Motor neuron (in vitro differentiated cells): ENCODE results near the gene ZFYVE28. TPM values are rescaled to one million over a fixed set of nuclear protein-coding genes. Genes with fewer than 3 reads are reported as not detected.
A peak's percentile ranks its signal among the peaks of the same experiment; 100 is the strongest.

Source experiments
- ATAC-seq, 8 experiments: fragments of 200-7000 bp; cut with Tn5 transposase; replicated peaks in 6 of 8; 2 replicates each; pipeline ENCODE4 v1.8.0; 2021; ENCODE audit warnings: mild to moderate bottlenecking in 8 of 8, moderate library complexity in 8 of 8
- H3K27ac ChIP-seq, 2 donors: fragments of 250-450 bp; sonication (Bioruptor Pico); 2 replicates each; pipeline ENCODE4 v1.9.0; 2021; ENCODE audit warnings: antibody characterized with exemption in 2 of 2, mild to moderate bottlenecking in 2 of 2, moderate library complexity in 1 of 2
- H3K4me1 ChIP-seq, 2 donors: fragments of 250-450 bp; sonication (Bioruptor Pico); replicated peaks in 1 of 2; 2 replicates each; pipeline ENCODE4 v1.6.1; 2021; ENCODE audit warnings: antibody characterized with exemption in 2 of 2, mild to moderate bottlenecking in 2 of 2, moderate library complexity in 1 of 2
- H3K4me3 ChIP-seq, 5 donors: fragments of 250-450 bp; sonication (Bioruptor Pico); 2 replicates each; pipeline ENCODE4 v1.9.0; 2021; ENCODE audit warnings: antibody characterized with exemption in 5 of 5, mild to moderate bottlenecking in 5 of 5, moderate library complexity in 4 of 5
- WGBS, 10 experiments: fragments of 450-650 bp; shearing (Covaris generic); methylation state at CpG; one replicate each; pipeline ENCODE4 v1.0.0; 2022; 5-methylcytosine and 5-hydroxymethylcytosine counted together
- in situ Hi-C, 9 experiments: fragments of 400-800 bp; cut with MboI; loops; one replicate each; pipeline ENCODE4 v1.15.0; 2021; ENCODE audit warnings: low sequenced_read_pairs in 9 of 9, low pct_unique_long_range_greater_than_20kb in 2 of 9; ENCODE audit not compliant: unreplicated experiment in 9 of 9
- total RNA-seq, 8 experiments: library from RNA; unstranded; fragments of 300-600 nt; gene quantifications; 2 replicates each; pipeline versions ENCODE4 v1.2.3 to v1.2.4, GENCODE V29; 2022

Gene ZFYVE28
- total RNA-seq, 8 experiments from 2014 or later = 1.1 to 8.2 (median 4.3) TPM

DNA sequence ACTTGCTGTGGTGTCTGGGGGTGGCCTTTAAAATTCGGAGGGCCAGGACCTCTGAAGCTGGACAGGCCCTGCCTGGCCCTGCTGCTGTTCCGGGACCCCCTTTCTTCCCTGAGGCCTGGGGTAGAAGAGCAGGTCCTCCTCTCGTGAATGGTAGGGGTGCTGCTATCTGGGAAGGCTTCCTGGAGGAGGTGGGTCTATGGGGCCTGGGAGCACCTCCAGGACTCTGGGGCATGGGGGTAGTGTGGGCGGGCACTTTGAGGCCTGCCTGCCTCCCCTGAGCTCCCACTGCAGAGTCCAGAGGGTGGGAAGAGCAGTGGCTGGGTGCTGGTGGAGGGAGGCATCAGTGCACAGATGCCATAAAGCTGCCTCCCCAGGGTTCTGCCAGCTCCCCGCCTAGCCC, 151.6 kb downstream of the ZFYVE28 start:
- Histone ChIP-seq H3K4me1 (peaks cover 3 to 7% of the 10 kb centered on the region in 2 donors), H3K4me3 (no peak overlapping the region), H3K27ac (no peak overlapping the region)
- ATAC-seq = no peak
- in situ Hi-C loops = no loop called here
- WGBS, 10 experiments = 87 to 100% (median 100%) methylated on average over 1 to 3 of the region's 5 CpGs; no CpG with 5 or more reads in 6 of the 10 experiments

DNA sequence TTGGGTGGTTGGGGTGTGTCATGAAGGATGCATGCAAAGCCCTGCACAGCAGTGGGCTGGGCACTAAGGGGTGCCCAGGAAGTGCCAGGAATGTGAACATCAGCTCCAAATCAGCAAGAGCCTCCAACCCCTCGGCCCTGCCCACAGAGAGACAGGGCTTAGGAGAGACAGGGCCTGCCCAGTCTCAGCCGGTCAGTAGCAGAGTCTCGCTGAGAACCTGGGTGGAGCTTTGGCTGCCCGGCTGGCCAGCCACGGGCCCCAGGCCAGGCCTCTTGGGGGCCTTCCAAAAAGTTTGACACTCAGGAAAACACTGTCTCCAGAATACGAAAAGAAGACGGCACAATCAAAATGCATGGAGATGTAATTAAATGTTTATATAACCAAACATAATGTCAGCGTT, 152.3 kb downstream of the ZFYVE28 start:
- peaks cover 3 to 7% of the 10 kb centered on the region in 2 donors for H3K4me1 ChIP-seq
- no peak overlapping the region for H3K27ac ChIP-seq
- in situ Hi-C loops = no loop called here
- 0 to 100% (median 52%) methylated on average over 1 to 8 of the region's 8 CpGs; no CpG with 5 or more reads in 2 of the 10 experiments for WGBS, 10 experiments
- ATAC-seq = peak in 1 of 8 experiments; percentile 0
- H3K4me3 ChIP-seq = no peak overlapping the region

DNA sequence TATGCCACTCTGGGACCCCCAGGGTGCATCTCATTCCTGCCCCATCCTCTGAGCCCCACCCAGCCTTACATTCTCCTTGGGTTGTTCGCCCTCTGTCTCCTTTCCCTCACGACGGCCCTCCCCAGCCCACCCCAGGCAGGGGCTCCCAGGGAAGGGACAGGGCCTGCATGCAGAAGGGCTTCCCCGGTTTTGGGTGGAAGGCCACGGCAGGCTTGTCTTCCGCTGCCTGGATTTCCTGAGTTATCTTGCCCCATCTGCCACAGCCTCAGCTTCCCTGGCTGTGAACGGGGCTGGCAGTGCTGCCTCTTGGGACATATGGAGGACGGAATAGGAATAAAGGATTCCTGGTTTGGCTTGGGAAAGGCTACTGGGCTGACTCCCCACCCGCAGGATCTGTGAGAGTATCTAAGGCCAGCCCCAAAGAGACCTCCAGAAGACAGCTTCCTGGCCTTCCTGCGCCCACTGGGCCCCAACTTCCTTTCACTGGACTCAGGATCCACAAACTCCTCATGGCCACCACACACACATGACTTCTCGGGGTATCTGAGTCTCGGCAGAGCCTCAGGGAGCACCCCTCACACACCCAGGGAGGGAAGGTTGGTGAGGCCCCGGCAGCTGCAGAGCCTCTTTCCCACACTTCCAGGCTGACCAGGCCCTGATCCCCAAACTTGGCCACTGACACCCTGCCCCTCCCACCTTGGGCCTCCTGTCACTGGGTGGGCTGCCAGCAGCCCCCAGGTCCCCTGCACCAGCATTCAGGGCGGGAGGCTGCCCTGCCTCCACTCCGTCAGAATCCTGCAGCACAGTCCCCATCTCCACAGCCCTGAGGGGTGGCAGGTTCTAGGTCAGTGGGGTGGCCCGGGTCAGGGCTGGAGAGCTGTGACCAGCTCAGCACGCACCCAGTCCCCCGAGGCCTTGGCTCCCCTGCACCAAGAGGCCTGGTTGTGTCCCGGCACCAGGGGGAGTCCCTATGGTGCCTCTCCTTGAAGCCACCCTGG, 153.0 kb downstream of the ZFYVE28 start:
- WGBS, 10 experiments = 70 to 100% (median 80%) methylated on average over 1 to 6 of the region's 19 CpGs; no CpG with 5 or more reads in 5 of the 10 experiments
- Histone ChIP-seq H3K27ac (no peak overlapping the region), H3K4me1 (peaks cover 8 to 11% of the 10 kb centered on the region in 2 donors), H3K4me3 (no peak overlapping the region)
- in situ Hi-C loops = no loop called here
- ATAC-seq = no peak

DNA sequence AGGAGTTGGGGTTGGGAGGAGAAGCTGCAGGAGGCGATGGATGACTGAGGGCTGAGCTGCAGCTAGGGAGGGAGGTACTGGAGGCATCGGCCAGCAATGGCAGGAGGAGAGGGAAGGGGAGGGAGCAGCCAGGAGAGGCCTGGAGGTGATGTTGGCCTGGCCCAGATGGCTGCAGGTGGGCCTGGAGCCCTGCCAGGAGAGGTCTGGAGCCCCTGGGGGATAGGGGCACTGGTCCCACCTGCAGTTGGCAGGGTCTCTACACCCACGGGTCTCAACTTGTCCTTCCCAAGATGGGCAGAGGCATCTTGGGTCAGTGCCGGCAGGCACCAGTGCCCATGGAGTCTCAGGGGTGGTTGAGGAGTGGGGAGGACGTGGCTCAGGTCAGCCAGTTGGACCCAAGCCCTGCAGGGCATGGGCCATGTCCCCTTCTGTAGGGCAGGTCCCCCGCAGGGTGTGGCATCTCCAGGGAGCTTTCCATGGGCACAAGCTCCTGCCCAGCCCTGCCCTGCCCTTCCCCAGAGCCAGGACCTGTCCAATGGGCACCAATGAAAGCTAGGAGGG, 153.9 kb downstream of the ZFYVE28 start:
- no peak overlapping the region for H3K4me3 ChIP-seq
- no peak overlapping the region for H3K27ac ChIP-seq
- in situ Hi-C loops = no loop called here
- no peak for ATAC-seq
- H3K4me1 ChIP-seq = peaks cover 12 to 18% of the 10 kb centered on the region in 2 donors
- WGBS, 10 experiments = 80% methylated on average over 1 of the region's 6 CpGs; no CpG with 5 or more reads in 9 of the 10 experiments

DNA sequence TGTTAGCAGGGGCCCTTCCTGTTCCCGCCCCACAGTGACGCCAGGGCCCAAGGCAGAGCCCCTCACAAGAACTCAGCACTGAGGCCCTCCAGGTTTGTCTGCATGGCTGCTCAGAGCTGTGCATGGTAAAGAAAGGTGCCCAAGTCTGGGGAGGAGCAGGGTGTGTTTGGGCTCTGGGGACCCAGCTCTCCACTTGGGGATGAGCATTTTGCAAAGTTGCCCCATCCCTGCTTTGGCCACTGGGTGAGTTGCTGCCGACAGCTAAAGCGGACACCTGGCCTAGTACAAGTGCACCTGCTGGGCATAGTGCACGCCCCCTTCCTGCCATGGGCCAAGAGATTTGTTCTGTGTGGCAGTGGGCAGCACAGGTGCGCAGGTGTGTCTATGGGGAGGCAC, 154.5 kb downstream of the ZFYVE28 start:
- Histone ChIP-seq H3K4me3 (no peak overlapping the region), H3K4me1 (peaks cover 9 to 15% of the 10 kb centered on the region in 2 donors), H3K27ac (no peak overlapping the region)
- ATAC-seq = no peak
- WGBS, 10 experiments = 94% methylated on average over 3 of the region's 6 CpGs; no CpG with 5 or more reads in 9 of the 10 experiments
- in situ Hi-C loops = no loop called here

DNA sequence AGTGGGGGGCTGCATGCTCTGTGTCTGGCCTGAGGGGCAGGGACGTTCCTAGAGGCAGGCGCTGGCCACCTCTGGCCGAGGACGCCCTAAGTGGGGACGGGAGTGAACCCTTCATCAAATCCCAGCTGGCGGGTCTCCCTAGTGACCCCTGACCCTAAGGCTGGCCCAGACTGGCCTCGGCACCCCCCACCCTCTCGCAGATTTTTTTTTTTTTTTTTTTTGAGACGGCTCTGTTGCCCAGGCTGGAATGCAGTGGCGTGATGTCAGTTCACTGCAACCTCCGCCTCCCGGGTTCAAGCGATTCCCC, 155.5 kb downstream of the ZFYVE28 start:
- whole genome bisulfite sequencing, 10 experiments = 47 to 50% methylated on average over 2 to 3 of the region's 13 CpGs; no CpG with 5 or more reads in 8 of the 10 experiments
- peaks cover 9 to 15% of the 10 kb centered on the region in 2 donors for H3K4me1 ChIP-seq

DNA sequence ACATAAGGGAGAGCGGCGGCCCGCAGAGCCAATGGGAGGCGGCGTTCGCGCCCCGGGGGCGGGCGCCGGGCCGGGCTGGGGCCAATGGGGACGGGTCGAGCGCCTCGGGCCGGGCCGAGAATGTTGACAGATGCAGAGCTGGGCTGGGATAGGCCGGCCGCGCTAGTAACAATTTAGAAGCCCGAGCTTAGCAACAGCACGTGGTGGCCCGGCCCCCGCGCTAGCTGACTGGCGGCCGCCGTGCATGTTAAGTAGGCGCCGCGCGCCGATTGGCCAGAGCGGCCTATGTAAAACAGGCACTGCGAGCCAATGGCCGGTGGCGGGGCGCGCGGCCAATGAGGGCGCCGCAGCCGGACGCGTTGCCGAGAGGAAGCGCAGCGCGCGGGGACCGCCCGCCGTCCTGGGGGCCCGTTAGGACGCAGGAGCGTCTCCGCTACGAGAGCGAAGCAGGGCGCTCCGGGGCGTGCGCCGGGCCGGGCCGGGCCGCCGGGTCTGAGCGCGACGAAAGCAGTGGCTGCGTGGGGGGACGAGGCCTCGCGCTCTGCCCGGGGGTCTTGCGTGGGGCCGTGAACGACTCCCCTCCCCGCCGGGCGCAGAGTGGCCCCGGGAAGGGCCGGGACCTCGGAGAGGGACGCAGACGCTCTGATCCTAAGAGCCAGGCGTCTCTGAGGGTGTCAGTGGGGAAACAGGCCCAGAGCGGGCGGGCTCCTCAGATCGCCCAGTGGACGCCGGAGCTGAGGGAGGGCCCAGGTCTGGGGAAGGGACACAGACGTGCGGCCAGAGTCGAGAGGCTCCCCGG, 156.1 kb downstream of the ZFYVE28 start:
- ATAC-seq = peak; percentile 85 to 93 (median 90)
- peaks cover 9 to 15% of the 10 kb centered on the region in 2 donors for H3K4me1 ChIP-seq
- H3K27ac ChIP-seq = peak overlapping the region; percentile 81 to 88
- peak overlapping the region; percentile 53 to 76 (median 69) for H3K4me3 ChIP-seq
- in situ Hi-C loops = no loop called here
- WGBS, 10 experiments = 0 to 2% methylated on average over 1 to 13 of the region's 98 CpGs; no CpG with 5 or more reads in 8 of the 10 experiments

More for the DNA sequence above, 155.5 kb downstream of the ZFYVE28 start:
- peak overlapping the region; percentile 81 to 88 for H3K27ac ChIP-seq
- H3K4me3 ChIP-seq = peak overlapping the region; percentile 51 to 72 (median 65)
- ATAC-seq = no peak
- in situ Hi-C loops = no loop called here

DNA sequence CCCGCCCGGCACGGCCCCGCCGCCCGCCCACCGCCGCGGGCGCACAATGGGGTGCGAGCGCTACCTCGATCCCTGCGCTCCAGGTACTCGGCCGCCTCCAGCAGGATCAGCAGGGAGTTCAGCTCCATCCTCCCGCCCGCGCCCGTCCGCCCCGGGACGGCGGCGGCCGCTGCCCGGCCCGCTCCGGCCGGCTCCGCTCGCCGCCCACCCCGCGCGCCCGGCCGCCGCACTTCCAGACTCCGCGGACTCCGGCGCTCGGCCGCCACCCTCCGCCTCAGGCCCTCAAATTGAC, 156.6 kb downstream of the ZFYVE28 start, which contains the start of gene MXD4:
Gene MXD4, minus strand, starts transcription at position 257 of the 292 bp plus-strand sequence. Its CDS starts 129 bp downstream, at position 128.
- in situ Hi-C loops = no loop called here
- 2% methylated on average over 10 of the region's 46 CpGs; no CpG with 5 or more reads in 9 of the 10 experiments for WGBS, 10 experiments
- H3K4me1 ChIP-seq = peaks cover 9 to 15% of the 10 kb centered on the region in 2 donors
- peak within 1 kb of the TSS; percentile 53 to 76 (median 69) for H3K4me3 ChIP-seq
- H3K27ac ChIP-seq = peak within 1 kb of the TSS; percentile 81 to 88
- peak in 1 of 8 experiments; percentile 3 for ATAC-seq

DNA sequence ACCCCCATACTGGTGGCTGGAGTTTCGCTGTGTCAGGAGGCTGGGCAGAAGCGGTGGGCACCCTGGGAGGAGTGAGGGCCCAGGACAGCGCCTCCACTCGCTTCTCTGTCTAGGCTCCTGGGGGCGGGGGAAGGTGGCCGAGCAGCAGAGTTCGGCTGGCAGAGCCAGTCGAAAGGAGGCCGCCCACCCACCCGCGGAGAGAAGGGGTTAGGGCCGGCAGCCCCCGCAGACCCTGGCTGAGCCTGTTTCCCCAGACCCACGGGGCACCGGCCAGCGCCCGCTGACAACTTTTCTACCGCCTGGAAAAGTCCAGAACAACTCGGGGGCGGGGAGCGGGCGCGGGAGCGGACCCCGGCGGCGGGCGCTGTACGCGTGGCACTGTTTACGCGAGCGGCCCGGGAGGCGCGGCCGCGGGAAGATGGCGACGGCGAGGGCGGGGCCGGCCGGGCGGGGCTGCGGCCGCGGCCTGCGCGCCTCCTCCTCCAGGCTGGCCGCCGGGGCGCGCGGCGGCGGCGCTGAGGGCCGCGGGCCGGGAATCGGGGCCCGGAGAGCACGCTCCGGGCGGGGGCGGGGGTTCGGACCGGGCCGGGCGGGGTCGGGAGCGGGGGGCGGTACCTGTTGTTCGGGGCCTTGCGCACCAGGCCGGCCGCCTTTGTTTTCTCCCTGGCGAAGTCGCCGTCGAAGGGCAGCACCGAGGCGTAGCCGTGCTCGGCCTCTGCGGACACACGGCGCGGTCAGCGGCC, 157.2 kb downstream of the ZFYVE28 start:
- ATAC-seq = peak; percentile 2 to 16 (median 8)
- 0 to 20% methylated on average over 1 to 4 of the region's 91 CpGs; no CpG with 5 or more reads in 8 of the 10 experiments for WGBS, 10 experiments
- Histone ChIP-seq H3K4me1 (peaks cover 9 to 14% of the 10 kb centered on the region in 2 donors), H3K27ac (peak overlapping the region; percentile 63 to 78), H3K4me3 (peak overlapping the region; percentile 53 to 76 (median 59))
- in situ Hi-C loops = no loop called here

DNA sequence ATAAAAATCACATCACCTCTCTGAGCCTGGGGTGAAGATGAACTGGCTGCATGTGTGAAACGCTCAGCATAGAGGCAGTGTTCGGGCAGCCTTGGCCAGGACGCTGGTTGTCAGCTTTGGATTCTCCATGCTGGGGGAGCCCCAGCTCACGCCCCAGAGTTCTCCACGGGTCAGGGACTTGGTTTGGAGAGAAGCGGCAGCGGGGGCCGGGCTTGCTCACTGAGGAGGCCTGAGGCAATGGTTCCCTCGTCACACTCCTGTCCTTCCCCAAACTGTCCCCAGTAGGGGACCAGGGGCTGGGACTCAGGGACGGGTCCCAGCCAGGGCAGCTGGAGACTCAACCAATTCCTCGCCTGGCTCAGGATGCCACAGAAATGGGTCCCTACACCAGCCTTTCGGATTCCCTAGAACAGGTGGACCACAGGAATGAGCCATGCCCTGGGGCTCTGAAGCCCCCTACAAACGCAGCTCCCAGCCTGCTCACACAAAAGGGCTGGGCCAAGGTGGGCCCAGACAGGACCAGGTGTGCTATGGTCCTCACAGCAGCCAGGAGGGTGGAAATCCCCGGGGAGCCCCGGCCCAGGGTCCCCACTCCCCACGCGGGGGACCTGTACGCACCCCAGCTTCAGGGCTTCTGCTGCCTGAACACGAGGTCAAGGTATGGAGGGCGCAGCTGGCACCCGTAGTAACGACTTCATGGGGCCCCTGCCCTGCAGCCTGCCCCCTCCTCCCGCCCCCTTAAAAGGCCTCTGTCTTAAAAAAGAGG, 157.9 kb downstream of the ZFYVE28 start:
- Histone ChIP-seq H3K27ac (peak overlapping the region in 1 of 2 donors; percentile 78), H3K4me1 (peaks cover 9 to 11% of the 10 kb centered on the region in 2 donors), H3K4me3 (peak overlapping the region; percentile 53 to 76 (median 59))
- ATAC-seq = no peak
- in situ Hi-C loops = no loop called here
- 0 to 90% (median 65%) methylated on average over 1 to 8 of the region's 23 CpGs; no CpG with 5 or more reads in 4 of the 10 experiments for WGBS, 10 experiments

DNA sequence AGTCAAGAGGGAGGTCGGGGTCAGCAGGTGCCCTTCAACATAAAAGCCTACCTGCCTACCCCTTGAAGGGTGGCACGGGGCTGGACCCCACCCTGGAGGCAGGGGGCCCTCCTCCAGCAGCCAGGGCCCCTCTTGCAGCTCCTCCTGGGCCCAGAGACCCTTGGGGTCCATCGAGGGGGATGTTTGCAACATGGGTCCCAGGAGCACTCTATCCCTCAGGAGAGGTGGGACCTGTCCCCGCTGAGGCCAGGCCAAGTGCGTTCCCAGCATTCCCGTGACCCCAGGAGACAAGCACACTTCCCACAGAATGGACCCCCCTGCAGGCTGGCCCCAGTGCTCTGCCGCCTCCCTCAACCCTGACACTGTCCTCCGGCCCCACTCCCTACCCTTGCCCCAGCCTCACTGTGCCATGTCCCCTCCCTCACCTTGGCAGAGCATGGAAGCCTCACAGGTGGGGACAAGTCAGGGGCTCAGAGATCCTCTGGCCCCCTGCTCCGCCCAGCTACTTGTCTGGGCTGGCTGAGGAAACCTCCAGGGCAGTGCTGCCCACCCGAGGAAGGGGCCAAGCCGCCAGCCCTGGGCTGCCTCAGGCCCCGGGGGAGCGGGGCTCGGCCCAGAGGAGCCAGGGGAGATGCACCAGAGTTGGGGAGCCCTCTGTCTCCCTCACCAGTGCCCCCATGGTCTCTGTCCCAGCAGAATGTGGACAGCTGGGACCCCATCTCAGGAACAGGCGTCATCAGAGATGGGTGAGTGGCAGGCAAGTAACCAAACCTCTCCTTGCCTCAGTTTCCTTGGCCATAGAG, 158.7 kb downstream of the ZFYVE28 start:
- peak overlapping the region in 2 of 5 donors; percentile 69 to 76 for H3K4me3 ChIP-seq
- 80 to 100% (median 87%) methylated on average over 1 to 3 of the region's 15 CpGs; no CpG with 5 or more reads in 7 of the 10 experiments for WGBS, 10 experiments
- H3K27ac ChIP-seq = no peak overlapping the region
- ATAC-seq = no peak
- in situ Hi-C loops = no loop called here
- peaks cover 9 to 11% of the 10 kb centered on the region in 2 donors for H3K4me1 ChIP-seq
